GM12874 (cell line): Measurements from ENCODE around the gene HMX3.
A peak's percentile ranks its signal among the peaks of the same experiment; 100 is the strongest.

Experiments
- CTCF ChIP-seq: IDR thresholded peaks from 2 replicates; pipeline ENCODE4 v1.5.1; 2011; ENCODE audit warnings: low read depth, mild to moderate bottlenecking, control low read depth, low read length, moderate library complexity; ENCODE audit not compliant: insufficient read depth

HMX3 gene

GRCh38 chr10:123134915-123135414 is 805 bp upstream of the HMX3 start:
- TF ChIP-seq CTCF: no peak

DNA sequence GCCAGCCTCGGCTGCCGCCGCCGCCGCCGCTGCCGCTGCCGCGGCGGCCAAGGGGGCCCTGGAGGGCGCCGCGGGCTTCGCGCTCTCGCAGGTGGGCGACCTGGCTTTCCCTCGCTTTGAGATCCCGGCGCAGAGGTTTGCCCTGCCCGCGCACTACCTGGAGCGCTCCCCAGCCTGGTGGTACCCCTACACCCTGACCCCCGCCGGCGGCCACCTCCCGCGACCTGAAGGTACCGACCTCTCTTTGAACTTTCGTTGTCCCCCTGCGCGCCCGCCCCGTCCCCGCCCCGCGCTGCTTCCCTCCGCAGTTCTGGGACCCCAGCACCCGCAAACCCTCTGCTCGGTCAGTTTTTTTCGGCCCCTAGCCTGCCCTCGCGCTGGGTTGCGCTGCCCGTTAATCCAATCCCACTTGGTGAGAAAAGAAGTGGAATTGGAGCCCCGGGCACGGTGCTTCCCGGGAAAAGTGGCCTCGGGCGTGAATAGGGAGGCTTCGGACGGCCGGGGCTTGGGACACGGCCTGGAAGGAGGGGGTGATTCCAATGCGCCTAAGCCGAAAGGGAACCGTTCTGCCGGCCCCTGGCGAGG is 543 bp downstream of the HMX3 start:
- no peak for TF ChIP-seq CTCF

DNA sequence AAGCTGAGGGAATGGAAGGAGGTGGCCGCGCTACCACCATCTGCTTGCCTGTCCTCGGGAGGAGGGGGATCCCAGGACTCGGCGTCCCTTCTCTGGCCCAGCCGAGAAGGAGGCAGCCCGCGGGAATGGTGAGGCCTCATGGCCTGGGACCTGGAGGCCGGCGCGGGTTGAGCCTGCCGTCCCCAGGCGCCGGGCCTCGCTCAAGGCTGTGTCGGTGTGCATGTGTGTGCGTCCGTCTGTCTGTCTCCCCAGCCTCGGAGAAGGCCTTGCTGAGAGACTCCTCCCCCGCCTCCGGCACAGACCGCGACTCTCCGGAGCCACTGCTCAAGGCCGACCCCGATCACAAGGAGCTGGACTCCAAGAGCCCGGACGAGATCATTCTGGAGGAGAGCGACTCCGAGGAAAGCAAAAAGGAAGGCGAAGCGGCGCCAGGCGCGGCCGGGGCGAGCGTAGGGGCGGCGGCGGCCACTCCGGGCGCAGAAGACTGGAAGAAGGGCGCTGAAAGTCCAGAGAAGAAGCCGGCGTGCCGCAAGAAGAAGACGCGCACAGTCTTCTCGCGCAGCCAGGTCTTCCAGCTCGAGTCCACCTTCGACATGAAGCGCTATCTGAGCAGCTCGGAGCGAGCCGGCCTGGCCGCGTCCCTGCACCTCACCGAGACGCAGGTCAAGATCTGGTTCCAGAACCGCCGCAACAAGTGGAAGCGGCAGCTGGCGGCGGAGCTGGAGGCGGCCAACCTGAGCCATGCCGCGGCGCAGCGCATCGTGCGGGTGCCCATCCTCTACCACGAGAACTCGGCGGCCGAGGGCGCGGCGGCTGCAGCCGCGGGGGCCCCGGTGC is 1.3 kb downstream of the HMX3 start:
- TF ChIP-seq CTCF: no peak

GRCh38 chr10:123139165-123139520 is 3.4 kb downstream of the HMX3 start:
- no peak for TF ChIP-seq CTCF

GRCh38 chr10:123139521-123140163 is 3.9 kb downstream of the HMX3 start:
- TF ChIP-seq CTCF: no peak

DNA sequence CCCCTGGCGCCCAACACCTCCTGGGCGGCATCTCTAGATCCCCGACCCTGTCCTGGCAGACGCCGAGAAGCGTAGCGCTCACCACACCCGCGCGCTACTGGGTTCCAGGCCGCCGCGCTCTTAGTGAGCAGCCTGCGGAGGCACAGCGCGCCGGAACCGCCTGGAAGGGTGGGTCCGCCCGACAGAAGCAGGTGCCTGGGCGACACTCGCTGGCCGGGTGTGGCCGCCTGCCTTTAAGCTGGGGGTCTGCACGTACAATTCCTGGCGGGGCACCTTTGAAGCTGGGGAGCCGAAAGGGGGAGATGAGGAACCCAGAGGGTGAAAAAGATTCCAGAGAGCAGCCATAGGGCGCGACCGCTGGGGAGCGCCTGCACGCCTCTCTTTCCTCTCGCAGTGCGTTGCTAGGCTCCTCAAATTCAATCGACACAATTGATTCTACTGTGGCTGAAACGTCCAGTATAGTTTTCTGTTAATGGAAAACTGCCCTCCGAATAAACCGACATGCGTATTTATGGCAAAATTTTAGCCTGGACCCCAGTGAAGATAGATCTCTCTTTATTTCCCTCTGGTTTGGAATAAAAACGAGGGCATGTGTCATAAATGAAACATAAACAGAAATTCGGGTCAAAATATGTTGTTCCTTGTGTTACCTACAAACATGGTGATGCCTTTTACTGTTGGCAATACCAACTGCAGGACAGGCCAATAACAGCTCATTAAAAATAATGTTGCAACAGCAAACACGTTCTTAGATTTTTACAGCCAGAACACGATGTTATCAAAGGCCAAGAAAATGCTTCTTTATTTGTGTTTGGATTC is 4.6 kb downstream of the HMX3 start:
- 0 out of 2 replicates have a peak, but pooled peaks have one; percentile 5 for TF ChIP-seq CTCF
